H1 (cell line): ENCODE data around the gene ZAP70. TPM values are rescaled to one million over a fixed set of nuclear protein-coding genes. Genes with fewer than 3 reads are reported as not detected.
"Not testable (repeated sequence)": the region's sequence is repeated elsewhere in the genome, so short reads cannot be mapped to it uniquely, and the experiment has no call there.

Experiments used
- CTCF ChIA-PET: fragments of 300-600 bp; sonication (Branson Sonifier 250); formaldehyde crosslinking; loops from one replicate; lab custom pipeline; 2021; ENCODE audit not compliant: partially characterized antibody; lab: Charles Lee
- POLR2A ChIA-PET: fragments of 300-600 bp; sonication (Branson Sonifier 250); formaldehyde crosslinking; loops from one replicate; lab custom pipeline; 2021; ENCODE audit warnings: inconsistent platforms; ENCODE audit not compliant: partially characterized antibody; lab: Charles Lee
- DNase-seq, 2 experiments: peaks; one replicate each; pipeline versions ENCODE4 v3.0.0 to v3.0.0-alpha.2; 2010 to 2022; ENCODE audit warnings: low spot score in 2 of 2, low read depth in 1 of 2, mixed read lengths in 1 of 2
- FAIRE-seq: peaks from 2 replicates; lab custom pipeline; 2011; peaks lifted over from hg19 to GRCh38; lab: Jason Lieb, UNC
- H2AFZ ChIP-seq: 2 replicates; pipeline ENCODE4 v1.8.1; 2012; ENCODE audit warnings: low read length, inconsistent platforms
- H2AK5ac ChIP-seq: 2 replicates; pipeline ENCODE4 v1.6.1; 2013; ENCODE audit warnings: low read depth, low read length
- H2BK120ac ChIP-seq: replicated peaks from 2 replicates; pipeline ENCODE3; 2013; ENCODE audit warnings: low read depth, low read length, inconsistent platforms
- H2BK12ac ChIP-seq: 2 replicates; pipeline ENCODE4 v1.6.1; 2013; ENCODE audit warnings: low read depth, low read length
- H2BK15ac ChIP-seq: 2 replicates; pipeline ENCODE4 v1.6.1; 2013; ENCODE audit warnings: low read length
- H2BK20ac ChIP-seq: 2 replicates; pipeline ENCODE4 v1.6.1; 2013; ENCODE audit warnings: low read length
- H2BK5ac ChIP-seq: 2 replicates; pipeline ENCODE4 v1.6.1; 2013; ENCODE audit warnings: low read depth, low read length
- H3K14ac ChIP-seq: 2 replicates; pipeline ENCODE4 v1.6.1; 2013; ENCODE audit warnings: inconsistent platforms; ENCODE audit not compliant: insufficient read length
- H3K18ac ChIP-seq: 2 replicates; pipeline ENCODE4 v1.6.1; 2013; ENCODE audit warnings: low read length; ENCODE audit errors: extremely low read depth
- H3K23ac ChIP-seq: 2 replicates; pipeline ENCODE4 v1.6.1; 2013; ENCODE audit warnings: inconsistent platforms; ENCODE audit not compliant: insufficient read length
- H3K23me2 ChIP-seq: 2 replicates; pipeline ENCODE4 v1.6.1; 2013; ENCODE audit warnings: low read depth, low read length
- H3K27ac ChIP-seq: 2 replicates; pipeline ENCODE4 v1.6.1; 2011; ENCODE audit warnings: low read depth, low read length, inconsistent platforms
- H3K27me3 ChIP-seq, 4 experiments: replicated peaks in 1 of 4; 1 replicate in 1 of 4; 2 replicates in 3 of 4; pipeline versions ENCODE4 v1.6.1 to v1.8.1; 2011 to 2013; ENCODE audit warnings: low read length in 3 of 4, mild to moderate bottlenecking in 3 of 4, inconsistent platforms in 2 of 4, mixed read lengths in 2 of 4, moderate library complexity in 1 of 4; ENCODE audit not compliant: control insufficient read depth in 3 of 4, insufficient read depth in 3 of 4; ENCODE audit errors: extremely low read depth in 1 of 4
- H3K36me3 ChIP-seq, 4 experiments: 2 replicates each; pipeline versions ENCODE4 v1.6.1 to v1.8.1; 2011 to 2013; ENCODE audit warnings: mild to moderate bottlenecking in 4 of 4, low read length in 3 of 4, moderate library complexity in 2 of 4, control low read depth in 1 of 4, inconsistent platforms in 1 of 4; ENCODE audit not compliant: insufficient read depth in 4 of 4, control insufficient read depth in 2 of 4
- H3K4ac ChIP-seq: replicated peaks from 2 replicates; pipeline ENCODE3; 2013; ENCODE audit warnings: low read length, low read depth, mixed read lengths, inconsistent platforms; ENCODE audit not compliant: insufficient read length
- H3K4me1 ChIP-seq, 4 experiments: replicated peaks in 1 of 4; 1 replicate in 1 of 4; 2 replicates in 3 of 4; pipeline versions ENCODE4 v1.6.1 to v1.8.1; 2011 to 2013; ENCODE audit warnings: low read length in 3 of 4, inconsistent platforms in 2 of 4, mixed read lengths in 1 of 4; ENCODE audit not compliant: insufficient read depth in 4 of 4, control insufficient read depth in 3 of 4
- H3K4me2 ChIP-seq, 2 experiments: 2 replicates each; pipeline versions ENCODE4 v1.6.1 to v1.8.1; 2011 to 2013; ENCODE audit warnings: low read depth in 2 of 2, low read length in 2 of 2, control low read depth in 1 of 2, inconsistent platforms in 1 of 2, mild to moderate bottlenecking in 1 of 2; ENCODE audit not compliant: insufficient read depth in 1 of 2
- H3K4me3 ChIP-seq, 4 experiments: fragments of 200-600, 300-600 bp in 1 of 4; sonication (generic), shearing (Covaris generic), sonication (Bioruptor Twin) in 1 of 4; 2 replicates each; pipeline versions ENCODE4 v1.5.1 to v1.8.1; 2011 to 2016; ENCODE audit warnings: low read length in 4 of 4, low read depth in 3 of 4, control low read depth in 2 of 4, inconsistent platforms in 2 of 4, mild to moderate bottlenecking in 2 of 4, mixed read lengths in 1 of 4, moderate library complexity in 1 of 4; ENCODE audit not compliant: insufficient read depth in 2 of 4; ENCODE audit errors: extremely low read depth in 1 of 4
- H3K56ac ChIP-seq: replicated peaks from 2 replicates; pipeline ENCODE3; 2013; ENCODE audit warnings: low read depth, mild to moderate bottlenecking, mixed read lengths, low read length, inconsistent platforms; ENCODE audit not compliant: insufficient read length
- H3K79me1 ChIP-seq: 2 replicates; pipeline ENCODE4 v1.6.1; 2013; ENCODE audit warnings: low read depth, low read length, control low read depth
- H3K79me2 ChIP-seq, 2 experiments: 2 replicates each; pipeline versions ENCODE4 v1.6.1 to v1.8.1; 2012 to 2013; ENCODE audit warnings: low read length in 2 of 2, mild to moderate bottlenecking in 2 of 2, inconsistent platforms in 1 of 2; ENCODE audit not compliant: insufficient read depth in 2 of 2, control insufficient read depth in 1 of 2
- H3K9ac ChIP-seq, 4 experiments: replicated peaks in 1 of 4; 1 replicate in 1 of 4; 2 replicates in 3 of 4; pipeline versions ENCODE4 v1.6.1 to v1.8.1; 2011 to 2013; ENCODE audit warnings: low read depth in 3 of 4, low read length in 3 of 4, control low read depth in 2 of 4, mild to moderate bottlenecking in 2 of 4, moderate library complexity in 2 of 4, inconsistent platforms in 1 of 4; ENCODE audit errors: extremely low read depth in 1 of 4
- H3K9me3 ChIP-seq, 2 experiments: 2 replicates each; pipeline versions ENCODE4 v1.6.1 to v1.8.1; 2012 to 2013; ENCODE audit warnings: mild to moderate bottlenecking in 2 of 2, moderate library complexity in 2 of 2, control low read depth in 1 of 2, inconsistent platforms in 1 of 2, low read depth in 1 of 2, low read length in 1 of 2, mixed read lengths in 1 of 2; ENCODE audit not compliant: insufficient read depth in 2 of 2
- H4K20me1 ChIP-seq, 2 experiments: replicated peaks in 1 of 2; 2 replicates each; pipeline versions ENCODE3 to v1.8.1; 2011 to 2013; ENCODE audit warnings: inconsistent platforms in 2 of 2, low read length in 2 of 2, mild to moderate bottlenecking in 1 of 2; ENCODE audit not compliant: insufficient read depth in 2 of 2, control insufficient read depth in 1 of 2
- H4K5ac ChIP-seq: 2 replicates; pipeline ENCODE4 v1.6.1; 2013; ENCODE audit warnings: low read length, low read depth, mixed read lengths, inconsistent platforms; ENCODE audit not compliant: insufficient read length
- H4K8ac ChIP-seq: 2 replicates; pipeline ENCODE4 v1.8.0; 2013; ENCODE audit warnings: mild to moderate bottlenecking, moderate library complexity, low read length, inconsistent platforms; ENCODE audit not compliant: insufficient read depth; ENCODE audit errors: extremely low read depth
- H4K91ac ChIP-seq: replicated peaks from 2 replicates; pipeline ENCODE3; 2013; ENCODE audit warnings: low read length, mixed read lengths, inconsistent platforms; ENCODE audit not compliant: insufficient read length
- WGBS, 2 experiments: shearing (Covaris generic) in 1 of 2; methylation state at CpG; one replicate each; pipeline versions ENCODE4 v1.1.6 to v1.1.7; 2013 to 2015; ENCODE audit warnings: low lambda C conversion rate in 2 of 2, mixed read lengths in 2 of 2, inconsistent platforms in 1 of 2, low coverage in 1 of 2, missing lambda C conversion rate in 1 of 2; ENCODE audit not compliant: insufficient replicate concordance in 2 of 2, insufficient coverage in 1 of 2, insufficient read length in 1 of 2; ENCODE audit errors: extremely low coverage in 1 of 2, missing lambda C conversion rate in 1 of 2; 5-methylcytosine and 5-hydroxymethylcytosine counted together
- polyA plus RNA-seq, 7 experiments: library from polyadenylated mRNA; depleted of rRNA in 3 of 7; stranded (reverse) in 5 of 7; unstranded in 2 of 7; fragments of >200 nt in 5 of 7; fragments of 200-250 nt in 2 of 7; gene quantifications; 1 replicate in 5 of 7; 2 replicates in 1 of 7; 4 replicates in 1 of 7; pipeline versions ENCODE4 v1.2.1 to v1.2.3, GENCODE V29; 2011 to 2013; ENCODE audit warnings: missing spikeins in 2 of 7, mixed read lengths in 2 of 7
- total RNA-seq: library from RNA; stranded (reverse); fragmentation: NEBNext Ultra II Directional; extraction: Animal tissue kit (Norgen Biotek cat#: 25700); gene quantifications from 2 replicates; pipeline ENCODE4 v1.2.1, GENCODE V29; 2021

The ZAP70 gene
- total and polyA plus RNA-seq, 2 of the 8 experiments (the other 6 are each of a cell fraction or from before 2014, with no cell fraction given): 0.15 TPM; not detected in 1

DNA sequence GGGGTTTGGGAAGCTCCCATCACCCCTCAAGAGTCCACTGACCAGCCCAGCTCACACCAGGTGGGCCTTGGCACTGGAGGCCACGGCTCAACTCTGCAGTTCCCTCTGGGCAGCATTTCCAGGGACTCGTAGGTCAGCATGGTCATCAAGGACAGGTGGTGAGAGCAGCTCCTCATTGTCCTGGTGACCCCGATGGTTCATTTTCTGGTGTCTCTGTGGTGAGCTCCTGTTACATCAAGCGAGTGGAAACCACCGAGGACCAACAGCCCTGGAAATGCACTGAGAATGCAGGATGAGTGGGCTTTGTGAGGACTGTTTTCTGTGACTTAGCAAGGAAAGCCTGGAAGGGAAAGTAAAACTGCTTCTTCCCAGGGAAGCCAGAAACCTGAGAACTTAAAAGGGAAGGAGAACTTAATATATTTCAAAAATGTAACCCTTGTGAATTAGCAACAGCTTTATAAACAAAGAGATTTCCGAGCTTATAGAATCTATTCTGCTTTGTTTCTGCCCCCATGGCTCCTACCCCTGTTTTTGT lies 40.7 kb upstream of the ZAP70 start:
- H3K18ac ChIP-seq, H3K27me3 ChIP-seq, H4K8ac ChIP-seq, H3K79me1 ChIP-seq, H3K4me1 ChIP-seq, H2BK20ac ChIP-seq, H2AFZ ChIP-seq, H3K4me3 ChIP-seq, H2BK15ac ChIP-seq, H4K91ac ChIP-seq, H3K36me3 ChIP-seq, H2BK120ac ChIP-seq, H3K9me3 ChIP-seq, H3K4ac ChIP-seq, H3K9ac ChIP-seq, H3K56ac ChIP-seq, H4K5ac ChIP-seq, H3K79me2 ChIP-seq, H2BK5ac ChIP-seq, H3K14ac ChIP-seq, FAIRE-seq, H3K27ac ChIP-seq, DNase-seq, H3K4me2 ChIP-seq, H2BK12ac ChIP-seq, H3K23ac ChIP-seq, H4K20me1 ChIP-seq, H3K23me2 ChIP-seq, H2AK5ac ChIP-seq: not testable (repeated sequence)
- CTCF ChIA-PET: interaction anchor here (1.0 to 2.3 kb wide), 4 partner anchors 9 to 667 kb away, joined by 3 to 16 read pairs (median 12); partner anchors contain the start of gene ACTR1B
- WGBS, 2 experiments: 90% methylated on average over 5 of the region's 6 CpGs; no CpG with 5 or more reads in 1 of the 2 experiments
- POLR2A ChIA-PET: interaction anchor here (0.8 to 1.4 kb wide), 2 partner anchors 8 to 21 kb away, joined by 3 to 8 read pairs; partner anchors contain the start of gene ACTR1B
